GM21717 (cell line): ENCODE data around the gene HPS6.
A peak's percentile ranks its signal among the peaks of the same experiment; 100 is the strongest.

Experiments used
- ATAC-seq: cut with Tn5 transposase; IDR thresholded peaks from one replicate; pipeline ENCODE4 v1.9.1; 2021; ENCODE audit warnings: mild to moderate bottlenecking, moderate library complexity; ENCODE audit not compliant: unreplicated experiment

Gene HPS6

DNA sequence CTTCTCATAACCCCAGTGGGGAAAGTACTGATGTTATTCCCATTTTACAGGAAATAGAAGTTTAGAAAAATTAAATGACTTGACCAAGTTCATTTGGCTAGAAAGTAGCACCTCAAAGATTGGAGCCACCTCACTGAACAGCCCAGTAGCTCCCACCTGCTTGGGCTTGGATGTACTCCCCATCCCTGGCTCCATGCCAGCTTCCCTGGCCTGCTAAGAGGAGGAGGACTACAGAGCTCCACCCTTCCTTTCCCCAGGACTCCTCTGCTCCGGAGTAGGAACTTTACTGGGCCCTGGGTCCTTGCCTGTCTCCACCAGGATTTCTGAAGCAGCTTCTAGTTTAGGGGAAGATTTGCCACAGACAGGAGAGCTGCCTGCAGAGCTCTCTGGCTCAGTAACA lies 3.1 kb downstream of the HPS6 start:
- ATAC-seq: no peak

DNA sequence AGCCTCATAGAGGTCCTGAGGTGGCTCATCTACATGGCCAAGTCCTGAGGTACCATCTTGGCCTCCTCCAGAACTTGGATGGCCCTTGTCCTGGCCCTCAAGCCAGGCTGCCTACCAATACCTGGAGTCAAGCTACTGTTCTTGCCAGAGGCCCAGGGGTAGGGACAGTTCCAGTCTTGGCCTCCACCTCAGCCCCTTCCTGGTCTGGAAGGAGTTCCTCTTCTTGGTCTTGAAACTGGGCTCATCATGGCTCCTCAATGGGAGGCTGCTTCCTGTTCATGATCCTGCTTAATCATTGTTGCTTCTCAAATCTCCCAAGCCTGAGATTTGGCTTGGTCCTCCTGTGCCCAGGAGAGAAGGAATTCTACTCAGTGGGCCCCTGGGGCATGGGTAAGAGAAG lies 3.9 kb downstream of the HPS6 start:
- ATAC-seq: no peak

DNA sequence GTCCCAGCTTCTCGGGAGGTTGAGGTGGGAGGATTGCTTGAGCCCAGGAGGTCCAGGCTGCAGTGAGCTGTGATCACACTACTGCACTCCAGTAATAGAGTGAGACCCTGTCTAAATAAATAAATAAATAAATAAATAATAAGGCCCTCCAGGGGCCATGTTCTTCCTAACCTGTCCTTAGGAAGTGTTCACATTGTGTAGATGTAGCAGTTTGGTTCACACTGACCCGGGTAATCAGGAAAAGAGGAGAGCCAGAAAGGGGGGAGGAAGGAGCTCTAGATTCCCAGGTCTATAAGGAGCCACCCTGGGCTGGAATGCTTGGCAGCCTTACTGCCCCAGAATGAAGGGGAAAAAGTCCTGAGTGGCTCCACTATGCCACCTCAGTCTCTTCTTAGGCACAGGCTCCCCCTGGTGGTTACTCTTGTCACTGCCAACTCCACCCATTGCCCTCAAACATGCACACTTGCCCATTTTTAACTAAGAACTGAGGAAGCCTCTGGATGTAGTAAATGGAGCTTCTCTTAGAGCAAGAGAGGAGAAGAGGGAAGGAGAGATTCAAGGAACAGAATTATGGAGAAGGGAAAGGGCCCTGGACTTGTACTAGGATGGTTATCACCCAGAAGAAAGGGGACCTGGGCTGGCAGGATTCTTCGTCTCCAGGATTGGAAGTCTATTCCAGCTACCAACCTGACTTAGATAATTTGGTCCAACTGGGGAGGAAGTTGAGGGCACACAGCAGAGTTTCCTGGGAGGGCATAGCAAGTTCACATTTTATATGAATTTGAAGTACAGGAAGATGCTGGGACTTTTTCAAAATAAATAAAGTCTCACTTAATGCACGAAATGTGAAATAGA lies 7.8 kb downstream of the HPS6 start:
- no peak for ATAC-seq

DNA sequence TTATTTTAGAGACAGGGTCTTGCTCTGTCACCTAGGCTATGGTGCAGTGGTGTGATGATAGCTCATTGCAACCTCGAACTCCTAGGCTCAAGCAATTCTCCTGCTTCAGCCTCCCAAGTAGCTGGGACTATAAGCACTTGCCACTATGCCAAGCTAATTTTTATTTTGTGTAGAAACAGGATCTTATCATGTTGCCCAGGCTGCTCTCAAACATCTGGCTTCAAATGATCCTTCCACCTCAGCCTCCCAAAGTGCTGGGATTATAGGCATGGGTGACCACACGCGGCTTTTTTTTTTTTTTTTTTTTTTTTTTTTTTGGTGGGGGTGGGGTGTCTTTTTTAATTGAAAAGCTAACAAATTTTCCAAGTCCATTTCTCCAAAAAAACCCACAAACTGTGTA lies 18.4 kb downstream of the HPS6 start:
- ATAC-seq: no peak

DNA sequence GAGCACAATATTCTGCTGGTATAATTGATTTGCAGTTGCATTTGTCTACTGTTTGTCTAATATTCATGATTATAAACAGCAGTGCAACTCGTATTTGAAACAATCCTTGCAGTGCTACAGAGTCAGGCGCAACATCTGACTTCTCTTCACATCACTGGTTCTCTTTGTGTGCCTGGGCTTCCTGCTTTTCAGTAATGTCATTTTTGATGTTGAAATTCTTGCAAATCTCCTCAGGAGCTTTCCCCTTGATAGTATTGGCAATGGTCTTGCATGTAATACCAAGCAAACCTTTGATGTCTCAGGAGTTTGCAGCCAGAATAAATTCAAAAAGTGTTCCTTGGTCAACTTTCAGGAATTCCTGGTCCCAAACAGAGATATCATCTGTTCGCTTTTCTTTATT lies 20.2 kb downstream of the HPS6 start:
- no peak for ATAC-seq

DNA sequence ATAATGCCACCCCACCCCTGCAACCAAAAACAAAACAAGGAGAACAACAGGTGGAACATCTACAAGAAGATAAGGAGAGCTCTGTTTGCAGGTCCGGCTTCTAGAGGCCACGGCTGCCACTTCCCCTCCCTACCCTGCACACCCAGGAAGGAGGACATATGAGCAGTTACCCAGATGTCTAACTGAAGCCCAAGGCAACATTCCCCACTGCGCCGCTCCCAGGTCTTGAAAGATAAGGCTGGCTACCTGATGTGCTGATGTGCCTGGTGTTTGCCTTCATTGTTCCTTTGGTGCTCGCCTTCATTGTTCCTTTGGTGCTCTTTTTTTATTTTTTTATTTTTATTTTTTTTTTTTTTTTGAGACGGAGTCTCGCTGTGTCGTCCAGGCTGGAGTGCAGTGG lies 21.0 kb downstream of the HPS6 start:
- ATAC-seq: no peak

DNA sequence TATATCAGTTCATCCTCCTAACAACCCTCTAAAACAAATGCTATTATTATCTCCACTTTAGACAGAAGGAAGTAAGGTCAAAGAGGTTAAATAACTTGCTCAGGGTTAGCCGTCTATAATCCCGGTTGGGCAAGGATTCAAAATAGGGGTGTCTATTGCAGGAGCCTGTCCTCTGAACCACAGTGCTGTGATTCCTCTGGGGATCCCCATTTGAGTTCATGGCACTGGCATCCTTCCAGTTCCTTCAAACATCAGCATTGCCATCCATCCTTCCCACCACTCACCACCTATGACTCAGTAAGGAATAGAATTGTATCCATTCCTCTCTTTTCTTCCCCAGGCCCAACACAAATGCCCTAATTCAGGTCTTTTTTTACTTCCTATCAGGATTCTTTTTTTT lies 25.6 kb downstream of the HPS6 start:
- no peak for ATAC-seq

DNA sequence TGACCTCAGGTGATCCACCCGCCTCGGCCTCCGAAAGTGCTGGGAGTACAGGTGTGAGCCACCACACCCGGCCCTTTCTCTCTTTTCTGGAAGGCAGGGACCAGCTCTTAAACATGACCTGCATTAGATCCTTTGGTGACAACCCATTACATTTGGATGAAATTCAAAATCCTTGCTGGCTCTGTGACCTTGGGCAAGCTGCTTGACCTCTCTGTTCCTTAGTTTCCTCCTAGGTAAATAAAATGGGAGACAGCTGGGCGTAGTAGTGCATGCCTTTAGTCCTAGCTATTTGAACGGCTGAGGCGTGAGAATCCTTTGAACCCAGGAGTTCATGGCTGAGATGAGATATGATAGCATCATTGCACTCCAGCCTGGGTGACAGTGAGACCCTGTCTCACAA lies 31.3 kb downstream of the HPS6 start:
- no peak for ATAC-seq

DNA sequence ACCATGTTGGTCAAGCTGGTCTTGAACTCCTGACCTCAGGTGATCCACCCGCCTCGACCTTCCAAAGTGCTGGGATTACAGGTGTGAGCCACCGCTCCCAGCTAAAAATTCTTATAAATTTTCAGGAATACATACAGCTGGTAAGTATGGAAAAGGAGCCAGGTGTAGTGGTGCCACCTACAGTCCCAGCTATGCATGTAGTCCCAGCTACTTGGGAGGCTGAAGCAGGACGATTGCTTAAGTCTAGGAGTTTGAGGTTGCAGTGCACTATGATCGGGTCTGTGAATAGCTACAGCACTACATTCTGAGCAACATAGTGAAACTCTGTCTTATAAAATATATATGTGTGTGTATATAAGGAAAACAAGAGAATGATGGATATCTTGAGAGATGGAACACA lies 36.0 kb downstream of the HPS6 start:
- no peak for ATAC-seq

DNA sequence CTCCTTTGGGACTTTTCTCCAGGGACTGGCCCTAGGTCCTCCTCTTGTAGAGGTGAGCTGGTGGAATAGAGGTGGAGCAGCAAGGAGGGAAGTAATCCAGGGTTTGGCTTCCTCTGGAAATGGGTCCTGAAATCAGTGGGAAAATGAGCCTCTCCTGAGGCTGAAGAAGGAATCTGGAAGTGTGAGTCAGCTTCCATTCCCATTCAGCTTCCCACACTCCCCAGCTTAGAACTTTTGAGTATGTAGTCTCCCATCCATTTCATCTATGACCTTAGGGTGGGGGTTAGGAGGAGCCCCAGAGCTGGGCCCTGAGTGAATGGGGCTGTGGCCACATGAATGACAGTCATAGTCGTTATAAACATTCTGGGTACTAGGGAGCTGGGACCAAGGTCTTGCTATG lies 37.3 kb downstream of the HPS6 start:
- ATAC-seq: no peak

DNA sequence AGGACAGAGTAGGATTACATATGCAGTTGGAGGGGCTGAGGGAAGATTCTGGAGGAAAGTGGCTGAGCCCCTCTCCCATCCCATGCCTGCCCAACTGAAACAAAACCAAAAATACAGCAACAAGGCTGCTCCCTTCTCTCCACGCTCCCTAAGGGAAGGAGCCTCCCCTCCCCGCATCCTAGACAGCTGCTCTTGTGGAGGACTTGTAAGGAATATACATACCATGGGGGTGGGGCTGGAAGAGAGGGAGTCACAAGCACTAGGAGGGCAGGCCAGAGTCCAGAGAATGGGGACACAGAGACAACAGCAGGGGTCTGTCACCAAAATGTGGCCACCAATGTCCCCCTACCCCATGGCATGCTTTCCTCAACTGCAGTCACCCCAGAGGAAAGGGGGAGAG lies 41.8 kb downstream of the HPS6 start:
- ATAC-seq: no peak

DNA sequence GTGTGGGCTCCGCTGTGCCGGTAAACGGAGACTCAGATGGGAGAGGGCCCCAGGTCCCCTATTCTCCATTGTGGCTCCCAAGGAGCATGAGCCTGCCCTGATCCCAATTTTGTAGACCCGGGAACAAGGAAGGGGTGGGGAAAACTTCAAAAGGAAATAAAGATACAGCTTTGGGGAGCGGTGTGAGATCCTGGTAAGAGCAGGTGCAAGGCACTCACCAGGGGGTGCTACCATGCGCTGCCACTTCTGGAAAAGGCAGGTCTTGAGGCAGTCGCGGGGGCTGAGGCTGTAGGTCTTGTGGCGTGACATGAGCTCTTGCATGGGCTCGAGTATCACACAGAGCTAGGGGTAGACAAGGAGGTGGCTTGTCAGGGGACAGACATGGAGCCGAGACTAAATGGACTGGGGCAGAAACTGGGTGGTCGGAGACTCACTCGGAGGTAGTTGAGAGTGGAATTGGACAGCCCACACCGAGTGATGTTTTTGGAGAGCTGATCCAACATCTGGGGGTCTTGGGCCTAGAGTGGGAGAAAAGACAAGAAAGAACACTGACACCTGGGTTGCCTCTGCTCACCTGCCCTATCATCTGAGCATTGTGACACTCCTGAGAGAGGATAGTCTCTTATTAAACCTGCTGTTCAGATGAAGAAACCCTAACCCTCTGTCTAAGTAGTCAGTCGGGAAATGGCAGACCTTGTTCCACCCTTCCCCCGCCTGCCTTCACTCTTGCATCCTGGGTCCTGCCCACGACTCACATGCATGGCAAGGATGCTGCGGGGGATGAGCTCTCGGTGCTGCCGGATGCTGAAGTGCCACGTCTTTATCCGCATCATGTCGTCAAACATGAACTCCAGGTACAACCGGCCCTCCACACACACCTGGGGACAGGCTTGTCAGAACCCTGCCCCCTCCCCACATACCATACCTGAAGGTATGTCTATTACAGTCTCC lies 44.3 kb downstream of the HPS6 start:
- ATAC-seq: no peak

DNA sequence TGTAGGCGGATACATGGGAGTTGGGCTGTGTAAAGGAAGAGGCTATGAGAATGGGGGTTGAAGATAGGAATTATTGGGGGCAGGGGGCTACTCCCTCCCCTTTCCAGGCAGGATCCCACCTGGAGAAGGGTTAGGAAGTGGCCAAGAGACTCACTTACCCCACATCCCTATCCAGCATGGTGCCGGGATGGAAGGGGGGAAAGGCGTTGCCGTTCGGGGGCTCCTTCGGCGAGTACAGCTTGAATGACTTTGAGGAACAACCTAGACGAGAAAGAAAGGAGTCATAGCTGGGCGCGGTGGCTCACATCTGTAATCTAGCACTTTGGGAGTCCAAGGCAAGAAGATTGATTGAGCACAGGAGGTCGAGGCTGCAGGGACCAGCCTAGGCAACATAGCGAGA lies 46.1 kb downstream of the HPS6 start:
- ATAC-seq: no peak

DNA sequence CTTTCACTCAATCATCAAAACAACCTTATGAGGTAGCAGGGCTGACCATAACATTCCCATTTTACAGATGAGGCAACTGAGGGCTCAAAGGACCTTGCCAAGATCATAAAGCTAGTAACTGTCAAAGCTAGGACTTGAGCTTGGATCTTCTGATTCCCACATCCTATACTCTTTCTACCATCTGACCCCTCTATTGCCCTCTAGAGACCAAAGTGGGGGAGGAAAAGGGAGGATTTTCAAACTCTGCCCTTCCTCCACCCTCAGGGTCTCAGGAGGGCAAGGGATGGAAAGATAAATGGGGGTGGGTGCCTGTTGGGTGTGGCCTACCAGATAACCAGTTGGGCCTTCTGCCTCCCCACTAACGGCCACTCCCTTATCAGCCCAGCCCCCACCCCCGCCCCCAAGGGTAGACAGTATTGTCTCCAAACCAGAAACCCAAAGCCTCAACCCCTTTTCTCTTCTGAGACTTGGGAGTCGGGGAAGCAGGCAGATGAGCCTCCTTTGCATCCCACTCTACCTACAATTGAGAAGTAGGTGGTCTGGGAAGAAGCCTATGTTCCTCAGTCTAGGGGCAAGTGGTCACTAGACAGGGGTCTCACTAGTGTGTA lies 47.2 kb downstream of the HPS6 start:
- no peak for ATAC-seq

DNA sequence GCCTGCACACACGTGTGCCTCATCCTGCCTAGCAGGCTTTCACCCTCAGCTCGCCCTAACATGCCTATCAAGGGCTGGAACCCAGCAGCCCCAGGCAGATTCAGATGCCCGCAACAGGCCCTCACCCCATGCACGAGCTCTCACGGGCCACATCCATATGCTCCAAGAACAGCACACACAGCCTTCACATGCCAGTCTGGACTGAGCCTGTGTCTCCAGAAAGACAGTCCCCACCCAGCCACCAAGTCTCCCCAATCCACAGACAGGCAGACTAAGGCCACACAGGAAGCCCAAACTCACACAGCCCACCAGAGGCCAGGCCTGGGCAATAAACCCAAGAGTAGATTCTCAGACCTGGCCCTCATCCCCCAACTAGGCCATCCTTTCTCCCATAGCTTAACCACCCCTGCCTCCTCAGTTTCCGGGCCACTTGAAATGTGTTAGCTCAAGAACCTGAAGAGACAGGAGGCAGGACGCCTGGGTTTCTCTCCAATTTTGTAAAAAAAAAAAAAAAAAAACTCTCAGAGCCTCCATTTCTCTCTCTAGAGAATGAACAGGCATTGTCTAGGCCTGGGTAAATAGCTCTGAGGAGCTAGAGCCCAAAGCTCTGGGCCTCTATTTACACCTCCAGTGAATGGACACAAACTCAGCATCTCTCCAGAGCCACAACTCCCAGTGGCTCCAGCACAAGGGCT lies 48.3 kb downstream of the HPS6 start:
- ATAC-seq: no peak

DNA sequence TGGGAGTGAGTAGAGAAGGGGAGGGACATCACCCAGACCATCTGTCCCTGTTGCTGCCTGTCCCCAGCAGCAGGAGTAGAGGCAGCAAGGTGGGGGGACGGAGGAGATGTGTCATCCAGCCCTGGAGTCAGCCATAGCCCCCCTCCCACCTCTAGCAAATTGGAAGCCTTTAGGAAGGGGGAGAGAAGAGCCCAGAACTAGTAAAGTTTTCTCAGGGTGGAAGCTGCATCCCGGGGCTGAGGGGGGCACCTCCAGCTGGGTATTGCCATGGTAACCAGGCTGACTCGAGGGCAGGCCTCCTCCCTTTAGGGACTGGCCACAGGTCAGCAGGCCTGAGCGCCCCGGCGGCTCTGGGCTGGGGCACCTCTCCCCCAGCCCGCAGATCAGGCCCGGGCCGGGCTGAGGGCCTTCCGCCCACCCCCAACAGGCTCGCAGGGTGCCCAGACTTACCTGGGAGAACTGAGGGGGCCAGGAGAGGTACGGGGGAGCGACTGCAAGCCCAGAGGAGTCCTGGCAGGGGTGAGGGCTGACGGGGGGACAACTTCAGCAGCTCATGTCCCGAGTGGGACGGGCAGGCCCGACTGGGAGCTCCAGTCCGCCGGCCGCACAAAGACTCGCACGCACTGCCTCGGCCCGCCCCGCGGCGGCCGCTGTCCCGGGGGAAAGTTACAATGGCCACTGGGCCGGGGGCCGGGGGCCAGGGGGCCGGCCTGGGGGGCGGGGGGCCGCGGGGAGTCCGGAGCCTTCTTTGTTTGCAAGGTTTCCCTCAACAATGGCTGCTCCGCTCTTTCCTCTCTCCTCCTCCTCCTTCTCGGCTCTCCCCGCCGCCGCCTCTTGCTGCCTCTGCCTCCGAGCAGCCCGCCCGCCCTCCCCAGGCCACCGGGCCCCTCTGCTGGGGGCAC lies 49.1 kb downstream of the HPS6 start:
- ATAC-seq: no peak

DNA sequence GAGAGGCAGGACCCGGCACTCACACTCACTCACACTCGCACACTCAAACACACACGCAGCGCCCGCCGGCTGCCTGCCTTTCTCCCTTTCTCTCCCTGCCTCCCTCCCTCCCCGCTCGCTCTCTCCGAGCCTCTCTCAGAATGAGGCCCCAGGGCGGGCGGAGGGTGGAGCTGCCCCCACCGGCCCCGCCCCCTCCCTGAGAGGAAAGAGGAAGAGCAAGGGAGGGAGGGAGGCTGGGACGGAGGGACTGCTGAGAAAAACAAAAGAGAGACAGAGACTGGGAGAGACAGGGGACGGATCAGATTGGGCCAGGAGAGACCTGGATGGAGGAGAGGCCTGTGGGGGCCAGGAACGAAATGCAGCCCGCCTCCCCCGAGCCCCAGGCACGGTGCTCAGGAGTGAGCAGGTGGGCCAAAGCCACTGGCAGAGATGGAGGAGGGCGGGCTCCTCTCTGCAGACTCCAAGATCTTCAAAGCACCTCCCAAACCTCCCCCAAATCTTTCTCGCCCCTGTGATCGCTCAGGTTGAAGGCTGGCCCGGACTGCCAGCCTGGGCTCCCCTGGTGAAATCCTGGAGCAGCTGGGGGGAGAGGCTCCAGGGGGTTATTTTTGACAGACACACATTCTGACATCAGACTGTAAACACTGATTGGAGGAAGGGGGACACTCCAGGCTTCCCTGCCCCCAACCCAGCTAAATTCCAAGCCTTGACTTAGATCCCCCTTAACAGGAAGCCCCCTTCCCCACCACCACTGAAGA lies 49.9 kb downstream of the HPS6 start:
- peak; percentile 60 for ATAC-seq

DNA sequence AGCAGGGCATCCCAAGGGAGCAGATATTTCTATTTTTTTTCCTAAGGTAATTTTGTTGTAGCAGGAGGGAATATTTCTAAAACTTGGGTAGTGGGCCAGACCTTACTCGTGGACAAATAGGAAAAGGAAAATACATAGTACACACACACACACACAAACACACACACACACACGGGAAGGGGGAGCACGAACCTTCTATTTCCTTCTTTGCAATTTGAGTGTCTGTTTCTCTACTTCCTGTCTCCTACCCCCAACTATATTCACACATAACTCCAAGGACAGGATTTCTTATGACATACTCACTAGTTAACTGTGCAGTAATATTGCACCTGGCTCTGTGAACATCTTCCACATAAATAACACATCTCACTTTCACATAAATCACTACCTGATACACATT lies 50.6 kb downstream of the HPS6 start:
- ATAC-seq: no peak

DNA sequence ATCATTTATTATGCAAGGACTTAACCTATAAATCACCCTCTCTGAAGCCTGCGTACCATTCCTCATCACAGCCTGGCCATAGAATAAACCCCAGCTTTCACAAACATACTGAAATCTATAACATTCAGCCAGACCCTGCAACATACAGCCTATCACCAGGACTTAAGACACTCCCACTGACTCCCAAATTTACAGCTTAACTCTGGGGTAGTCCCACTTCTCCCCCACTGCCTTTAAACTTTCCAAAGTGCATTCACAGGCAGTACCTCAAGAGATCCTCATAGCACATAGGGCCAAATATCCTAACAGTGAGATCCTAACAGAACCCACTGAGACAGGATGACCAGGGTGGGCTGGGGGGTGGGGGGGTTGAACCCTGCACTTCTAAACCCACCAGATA lies 51.5 kb downstream of the HPS6 start:
- ATAC-seq: no peak
